Measurements from ENCODE around the gene STIM1. TPM values are rescaled to one million over a fixed set of nuclear protein-coding genes. Genes with fewer than 3 reads are reported as not detected.
A peak's percentile ranks its signal among the peaks of the same experiment; 100 is the strongest.

The STIM1 gene
- total RNA-seq, 1 experiment from 2014 or later = 15.2 TPM

DNA sequence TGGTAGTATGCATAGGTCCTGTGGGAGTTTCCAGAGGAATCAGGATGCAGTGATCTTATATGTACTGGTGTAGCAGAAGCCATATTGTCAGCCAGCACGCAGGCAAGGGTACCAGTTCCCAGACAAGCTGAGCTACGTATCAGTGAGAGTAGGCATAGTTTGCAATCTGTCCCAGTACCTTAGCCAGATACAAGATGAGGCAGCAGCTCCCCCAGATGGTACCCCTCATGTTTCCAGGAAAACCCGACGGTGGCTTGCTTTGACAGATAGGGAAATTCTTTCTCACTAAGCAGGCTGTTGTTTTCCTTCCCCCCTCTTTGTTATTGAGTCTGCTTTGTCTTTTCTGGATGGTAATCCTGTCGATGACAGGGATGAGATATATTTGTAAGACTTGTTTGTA, 129.4 kb downstream of the STIM1 start:
- H3K79me1 ChIP-seq (ENCODE audit: insufficient read depth, low read depth, low read length, poor library complexity, severe bottlenecking) = no peaks in the 10 kb centered on the region
- no peak overlapping the region for H4K8ac ChIP-seq (replicated peaks; ENCODE audit: insufficient read length, low read depth, low read length)
- H2BK5ac ChIP-seq (ENCODE audit: insufficient read length, low read length) = no peak overlapping the region
- no peaks in the 10 kb centered on the region for H3K9me3 Mint-ChIP-seq
- peak; percentile 24 for DNase-seq
- no peak overlapping the region for H2BK12ac ChIP-seq (ENCODE audit: insufficient read length, low read depth, low read length)
- no peak overlapping the region for H2BK15ac ChIP-seq (ENCODE audit: low read depth, low read length)
- H3K23ac ChIP-seq (ENCODE audit: insufficient read length, low read depth, low read length) = no peak overlapping the region
- H2BK120ac ChIP-seq (ENCODE audit: low read depth, low read length, poor library complexity, severe bottlenecking) = no peak overlapping the region
- no peak overlapping the region for H4K5ac ChIP-seq (ENCODE audit: insufficient read length, low read depth, low read length)
- WGBS (ENCODE audit: extremely low coverage, insufficient read length, low lambda C conversion rate) = no CpG with 5 or more reads among the region's 5 CpGs
- H3K27me3 Mint-ChIP-seq (ENCODE audit: low read depth) = no peaks in the 10 kb centered on the region
- no peak overlapping the region for H3K56ac ChIP-seq (ENCODE audit: insufficient read length, low read depth, low read length)
- no peak overlapping the region for H3K4me3 Mint-ChIP-seq
- no peak overlapping the region for H3K14ac ChIP-seq (ENCODE audit: insufficient read depth, low read length)
- H3K9ac ChIP-seq (ENCODE audit: extremely low read depth, insufficient read length, low read length) = no peak overlapping the region
- H2AFZ ChIP-seq (ENCODE audit: low read length) = no peak overlapping the region
- no peak overlapping the region for H3K4me2 ChIP-seq (ENCODE audit: insufficient read depth, insufficient read length, low read length)
- H2AK5ac ChIP-seq (ENCODE audit: insufficient read length, low read length) = no peak overlapping the region
- no peaks in the 10 kb centered on the region for H4K20me1 ChIP-seq (ENCODE audit: control insufficient read depth, insufficient read depth, insufficient read length)
- H3K23me2 ChIP-seq (ENCODE audit: insufficient read length, low read depth, low read length, poor library complexity, severe bottlenecking) = no peaks in the 10 kb centered on the region
- H3K18ac ChIP-seq (ENCODE audit: insufficient read length, low read depth, low read length) = no peak overlapping the region
- H3K79me2 ChIP-seq (ENCODE audit: insufficient read depth, low read length) = no peaks in the 10 kb centered on the region
- no peak overlapping the region for H2BK20ac ChIP-seq (ENCODE audit: low read depth, low read length, poor library complexity, severe bottlenecking)
- H4K91ac ChIP-seq (ENCODE audit: insufficient read length, low read depth, low read length) = no peak overlapping the region
- H3K4ac ChIP-seq (ENCODE audit: low read depth, low read length) = no peak overlapping the region
- no peak overlapping the region for H3T11ph ChIP-seq (ENCODE audit: low read length)
- TF ChIP-seq, protein P1, sequence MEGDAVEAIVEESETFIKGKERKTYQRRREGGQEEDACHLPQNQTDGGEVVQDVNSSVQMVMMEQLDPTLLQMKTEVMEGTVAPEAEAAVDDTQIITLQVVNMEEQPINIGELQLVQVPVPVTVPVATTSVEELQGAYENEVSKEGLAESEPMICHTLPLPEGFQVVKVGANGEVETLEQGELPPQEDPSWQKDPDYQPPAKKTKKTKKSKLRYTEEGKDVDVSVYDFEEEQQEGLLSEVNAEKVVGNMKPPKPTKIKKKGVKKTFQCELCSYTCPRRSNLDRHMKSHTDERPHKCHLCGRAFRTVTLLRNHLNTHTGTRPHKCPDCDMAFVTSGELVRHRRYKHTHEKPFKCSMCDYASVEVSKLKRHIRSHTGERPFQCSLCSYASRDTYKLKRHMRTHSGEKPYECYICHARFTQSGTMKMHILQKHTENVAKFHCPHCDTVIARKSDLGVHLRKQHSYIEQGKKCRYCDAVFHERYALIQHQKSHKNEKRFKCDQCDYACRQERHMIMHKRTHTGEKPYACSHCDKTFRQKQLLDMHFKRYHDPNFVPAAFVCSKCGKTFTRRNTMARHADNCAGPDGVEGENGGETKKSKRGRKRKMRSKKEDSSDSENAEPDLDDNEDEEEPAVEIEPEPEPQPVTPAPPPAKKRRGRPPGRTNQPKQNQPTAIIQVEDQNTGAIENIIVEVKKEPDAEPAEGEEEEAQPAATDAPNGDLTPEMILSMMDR (conservative IDR thresholded peaks at IDR 0.05) = peak; percentile 46; the same call in 2 of the 3 replicates
- no peaks in the 10 kb centered on the region for H3K36me3 Mint-ChIP-seq (ENCODE audit: insufficient read depth in 1 of 3, low read depth in 3 of 3)
- H3K27me3 ChIP-seq (ENCODE audit: insufficient read depth, low read length) = no peaks in the 10 kb centered on the region
- no peak overlapping the region for H3K27ac Mint-ChIP-seq
- H3K4me1 ChIP-seq (ENCODE audit: insufficient read depth, low read length) = no peaks in the 10 kb centered on the region
- no peak overlapping the region for H3K27ac ChIP-seq (ENCODE audit: insufficient read length, low read depth, low read length)
- no peaks in the 10 kb centered on the region for H3K9me3 ChIP-seq (ENCODE audit: control insufficient read depth, low read depth, low read length)
- peaks cover 4 to 10% of the 10 kb centered on the region in 2 experiments; a peak in 3 of 4 replicates for H3K4me1 Mint-ChIP-seq

Data from H9 (cell line).